GM23248 (cell line): Measurements from ENCODE around the gene CACNA1C. TPM values are rescaled to one million over a fixed set of nuclear protein-coding genes. Genes with fewer than 3 reads are reported as not detected.

ENCODE experiments used
- DNase-seq: peaks from one replicate; pipeline ENCODE4 v3.0.0-alpha.2; 2015
- H2AFZ ChIP-seq: fragments of 200-600 bp; sonication (generic); 2 replicates; pipeline ENCODE4 v1.6.1; 2016; ENCODE audit warnings: antibody characterized with exemption
- H3F3A ChIP-seq: fragments of 200-600 bp; sonication (generic); 2 replicates; pipeline ENCODE4 v1.6.1; 2016; ENCODE audit warnings: mild to moderate bottlenecking, antibody characterized with exemption, mixed run types; ENCODE audit not compliant: insufficient read depth
- H3K27ac ChIP-seq: fragments of 200-600 bp; sonication (generic); 2 replicates; pipeline ENCODE4 v1.5.1; 2016; ENCODE audit warnings: mild to moderate bottlenecking
- H3K27me3 ChIP-seq: fragments of 200-600 bp; sonication (generic); replicated peaks from 2 replicates; pipeline ENCODE4 v1.6.1; 2016; ENCODE audit warnings: mild to moderate bottlenecking; ENCODE audit not compliant: insufficient read depth
- H3K36me3 ChIP-seq: fragments of 200-600 bp; sonication (generic); 2 replicates; pipeline ENCODE4 v1.6.1; 2016; ENCODE audit warnings: low read depth, mild to moderate bottlenecking
- H3K4me1 ChIP-seq: fragments of 200-600 bp; sonication (generic); 2 replicates; pipeline ENCODE4 v1.6.1; 2016; ENCODE audit warnings: mild to moderate bottlenecking; ENCODE audit not compliant: insufficient read depth
- H3K4me2 ChIP-seq: fragments of 200-600 bp; sonication (generic); one replicate; pipeline ENCODE4 v1.6.1; 2016; ENCODE audit warnings: mild to moderate bottlenecking; ENCODE audit not compliant: unreplicated experiment
- H3K4me3 ChIP-seq: fragments of 200-600 bp; sonication (generic); 2 replicates; pipeline ENCODE4 v1.5.1; 2016; ENCODE audit warnings: mild to moderate bottlenecking
- H3K79me2 ChIP-seq: fragments of 200-600 bp; sonication (generic); 2 replicates; pipeline ENCODE4 v1.6.1; 2016; ENCODE audit warnings: mild to moderate bottlenecking; ENCODE audit not compliant: insufficient read depth
- H3K9ac ChIP-seq: fragments of 200-600 bp; sonication (generic); 2 replicates; pipeline ENCODE4 v1.6.1; 2016; ENCODE audit warnings: mild to moderate bottlenecking
- H3K9me2 ChIP-seq: fragments of 200-600 bp; sonication (generic); 2 replicates; pipeline ENCODE4 v1.6.1; 2016; ENCODE audit warnings: mixed run types, mild to moderate bottlenecking, moderate library complexity; ENCODE audit not compliant: insufficient read depth
- H3K9me3 ChIP-seq: fragments of 200-600 bp; sonication (generic); one replicate; pipeline ENCODE4 v1.6.1; 2017; ENCODE audit warnings: low read depth
- H4K20me1 ChIP-seq: fragments of 200-600 bp; sonication (generic); 2 replicates; pipeline ENCODE4 v1.6.0; 2016; ENCODE audit not compliant: insufficient read depth
- EZH2 ChIP-seq: fragments of 200-600 bp; sonication (generic); IDR thresholded peaks from 2 replicates; pipeline ENCODE4 v1.6.1; 2018; ENCODE audit warnings: antibody characterized with exemption, mild to moderate bottlenecking; ENCODE audit not compliant: insufficient read depth, poor library complexity, severe bottlenecking
- EZH2phosphoT487 ChIP-seq: fragments of 200-600 bp; sonication (generic); IDR thresholded peaks from 2 replicates; pipeline ENCODE4 v1.6.1; 2018; ENCODE audit warnings: antibody characterized with exemption, moderate library complexity, mild to moderate bottlenecking, low read depth; ENCODE audit not compliant: insufficient read depth
- WGBS, 2 experiments: methylation state at CpG; one replicate each; pipeline ENCODE4 v1.1.6; 2015 to 2017; ENCODE audit warnings: low lambda C conversion rate in 2 of 2, low coverage in 1 of 2; ENCODE audit errors: missing lambda C conversion rate in 2 of 2; 5-methylcytosine and 5-hydroxymethylcytosine counted together
- in situ Hi-C: fragments of 300-500 bp; cut with MboI; formaldehyde crosslinking; loops from 2 replicates; pipeline ENCODE4 v1.15.0; 2020
- polyA plus RNA-seq: library from polyadenylated mRNA; unstranded; fragments of >200 nt; fragmentation: Nextera tagmentation; extraction: Ambion mirVana; gene quantifications from 2 replicates; pipeline ENCODE4 v1.2.1, GENCODE V29; 2016
- total RNA-seq: library from RNA; depleted of rRNA; stranded (reverse); fragments of >200 nt; shearing (Covaris generic); gene quantifications from 2 replicates; pipeline ENCODE4 v1.2.3, GENCODE V29; 2014

Gene CACNA1C
- total and polyA plus RNA-seq, 2 experiments from 2014 or later: 4.9 to 11.5 TPM

- WGBS, 2 experiments: 89 to 92% methylated on average over 11 of the region's 11 CpGs
- Histone ChIP-seq H3K27me3 (no peaks in the 10 kb centered on the region), H3K36me3 (no peaks in the 10 kb centered on the region), H4K20me1 (no peaks in the 10 kb centered on the region), H3F3A (peaks cover 19% of the 10 kb centered on the region), H3K9me2 (no peaks in the 10 kb centered on the region), H3K9me3 (no peaks in the 10 kb centered on the region), H3K9ac (no peak overlapping the region), H3K79me2 (peaks cover 59% of the 10 kb centered on the region), H3K4me2 (no peak overlapping the region), H2AFZ (no peak overlapping the region), H3K27ac (no peak overlapping the region), H3K4me1 (peaks cover 20% of the 10 kb centered on the region), H3K4me3 (no peak overlapping the region)
- no peak for TF ChIP-seq EZH2
- TF ChIP-seq EZH2phosphoT487: no peak
- DNase-seq: no peak
- in situ Hi-C loops: no loop called here
Measured at GRCh38 chr12:2171672-2172426, 119.1 kb downstream of the CACNA1C start.

- H3K27ac ChIP-seq: no peak overlapping the region
- H2AFZ ChIP-seq: no peak overlapping the region
- H3K36me3 ChIP-seq: no peaks in the 10 kb centered on the region
- 92 to 94% methylated on average over 12 of the region's 12 CpGs for WGBS, 2 experiments
- peaks cover 19% of the 10 kb centered on the region for H3F3A ChIP-seq
- no peak overlapping the region for H3K9ac ChIP-seq
- H3K27me3 ChIP-seq: no peaks in the 10 kb centered on the region
- DNase-seq: no peak
- no peaks in the 10 kb centered on the region for H3K9me3 ChIP-seq
- H3K79me2 ChIP-seq: peaks cover 53% of the 10 kb centered on the region
- no peak overlapping the region for H3K4me2 ChIP-seq
- no peak for TF ChIP-seq EZH2phosphoT487
- H3K4me1 ChIP-seq: peaks cover 22% of the 10 kb centered on the region
- H3K9me2 ChIP-seq: no peaks in the 10 kb centered on the region
- in situ Hi-C loops: no loop called here
- H4K20me1 ChIP-seq: no peaks in the 10 kb centered on the region
- H3K4me3 ChIP-seq: no peak overlapping the region
Measured at GRCh38 chr12:2172491-2173214, 119.9 kb downstream of the CACNA1C start.

GRCh38 chr12:2173971-2174370 is 121.2 kb downstream of the CACNA1C start:
- no peaks in the 10 kb centered on the region for H3K27me3 ChIP-seq
- TF ChIP-seq EZH2phosphoT487 (no peak), EZH2 (no peak)
- H3F3A ChIP-seq: peaks cover 18% of the 10 kb centered on the region
- 87 to 93% methylated on average over 4 of the region's 4 CpGs for WGBS, 2 experiments
- in situ Hi-C loops: no loop called here
- no peak overlapping the region for H3K9ac ChIP-seq
- H4K20me1 ChIP-seq: no peaks in the 10 kb centered on the region
- H3K36me3 ChIP-seq: no peaks in the 10 kb centered on the region
- H3K4me2 ChIP-seq: no peak overlapping the region
- H3K79me2 ChIP-seq: peaks cover 40% of the 10 kb centered on the region
- DNase-seq: no peak
- no peaks in the 10 kb centered on the region for H3K9me2 ChIP-seq
- no peak overlapping the region for H3K4me3 ChIP-seq
- no peaks in the 10 kb centered on the region for H3K9me3 ChIP-seq
- H3K27ac ChIP-seq: no peak overlapping the region
- H2AFZ ChIP-seq: no peak overlapping the region
- peaks cover 30% of the 10 kb centered on the region for H3K4me1 ChIP-seq

GRCh38 chr12:2177003-2177402 is 124.2 kb downstream of the CACNA1C start:
- H2AFZ ChIP-seq: no peak overlapping the region
- no peak overlapping the region for H3K27ac ChIP-seq
- no peaks in the 10 kb centered on the region for H3K9me2 ChIP-seq
- no peaks in the 10 kb centered on the region for H4K20me1 ChIP-seq
- DNase-seq: no peak
- H3K4me3 ChIP-seq: no peak overlapping the region
- H3K9ac ChIP-seq: no peak overlapping the region
- peaks cover 38% of the 10 kb centered on the region for H3K79me2 ChIP-seq
- H3F3A ChIP-seq: peaks cover 26% of the 10 kb centered on the region
- in situ Hi-C loops: no loop called here
- WGBS, 2 experiments: 97 to 98% methylated on average over 6 of the region's 6 CpGs
- H3K4me2 ChIP-seq: no peak overlapping the region
- no peaks in the 10 kb centered on the region for H3K27me3 ChIP-seq
- no peaks in the 10 kb centered on the region for H3K9me3 ChIP-seq
- H3K36me3 ChIP-seq: no peaks in the 10 kb centered on the region
- TF ChIP-seq EZH2phosphoT487 (no peak), EZH2 (no peak)
- peaks cover 32% of the 10 kb centered on the region for H3K4me1 ChIP-seq
